GM12878 (cell line): ENCODE data around the gene TTC1. TPM values are rescaled to one million over a fixed set of nuclear protein-coding genes. Genes with fewer than 3 reads are reported as not detected.

Source experiments
- ATAC-seq: fragments of 200-7000 bp; cut with Tn5 transposase; 3 replicates; pipeline ENCODE4 v1.9.1; 2020; ENCODE audit warnings: mild to moderate bottlenecking, moderate library complexity
- BruUV-seq: library from RNA; stranded (reverse); fragments of 400-500 nt; replicated peaks from 2 replicates; lab custom pipeline; 2021; lab: Mats Ljungman, UMichigan
- CTCF ChIA-PET: fragments of 300-600 bp; sonication (Branson Sonifier 250); formaldehyde crosslinking; extraction: SDS; loops from one replicate; lab custom pipeline; 2021; ENCODE audit warnings: inconsistent platforms; lab: Yijun Ruan, JAX
- POLR2A ChIA-PET: fragments of 350-600 bp; formaldehyde crosslinking; extraction: SDS; loops from one replicate; lab custom pipeline; 2021; ENCODE audit warnings: inconsistent platforms; lab: Charles Lee
- RAD21 ChIA-PET: fragments of 300-600 bp; sonication (Branson Sonifier 250); formaldehyde crosslinking; loops from one replicate; lab custom pipeline; 2023; ENCODE audit warnings: antibody characterized with exemption; ENCODE audit not compliant: unreplicated experiment; lab: Charles Lee
- SMC1A ChIA-PET: fragments of 300-600 bp; sonication (Branson Sonifier 250); formaldehyde crosslinking; loops from one replicate; lab custom pipeline; 2023; ENCODE audit not compliant: unreplicated experiment, uncharacterized antibody; lab: Charles Lee
- DNase-seq: peaks from one replicate; pipeline ENCODE4 v3.0.0-alpha.2; 2011; ENCODE audit warnings: low read depth, low spot score
- FAIRE-seq: peaks from 3 replicates; lab custom pipeline; 2011; peaks lifted over from hg19 to GRCh38; lab: Jason Lieb, UNC
- H2AFZ ChIP-seq: 2 replicates; pipeline ENCODE4 v1.6.0; 2011; ENCODE audit warnings: low read depth, low read length, control low read depth; ENCODE audit not compliant: control insufficient read depth
- H3K27ac ChIP-seq: 2 replicates; pipeline ENCODE4 v1.5.1; 2011; ENCODE audit warnings: control low read depth; ENCODE audit not compliant: control insufficient read depth, insufficient read depth
- H3K27me3 ChIP-seq, 2 experiments: replicated peaks in 1 of 2; 2 replicates each; pipeline versions ENCODE4 v1.6.0 to v1.6.1; 2011; ENCODE audit warnings: low read length in 1 of 2; ENCODE audit not compliant: control insufficient read depth in 2 of 2, insufficient read depth in 2 of 2
- H3K36me3 ChIP-seq, 2 experiments: 2 replicates each; pipeline ENCODE4 v1.5.1; 2011; ENCODE audit warnings: low read length in 1 of 2; ENCODE audit not compliant: control insufficient read depth in 2 of 2, insufficient read depth in 2 of 2
- H3K4me1 ChIP-seq: 2 replicates; pipeline ENCODE4 v1.6.1; 2011; ENCODE audit warnings: mild to moderate bottlenecking, low read length, moderate library complexity, mixed read lengths; ENCODE audit not compliant: control insufficient read depth, insufficient read depth
- H3K4me2 ChIP-seq: 2 replicates; pipeline ENCODE4 v1.6.0; 2011; ENCODE audit warnings: control low read depth; ENCODE audit not compliant: control insufficient read depth, insufficient read depth
- H3K4me3 ChIP-seq: fragments of 200-600 bp; sonication (generic); 2 replicates; pipeline ENCODE4 v1.5.1; 2016
- H3K79me2 ChIP-seq: 2 replicates; pipeline ENCODE4 v1.6.0; 2011; ENCODE audit warnings: low read length; ENCODE audit not compliant: control insufficient read depth, insufficient read depth
- H3K9ac ChIP-seq: 2 replicates; pipeline ENCODE4 v1.8.0; 2011; ENCODE audit warnings: low read length, control low read depth, mixed read lengths; ENCODE audit not compliant: control insufficient read depth, insufficient read depth
- H3K9me3 ChIP-seq: replicated peaks from 3 replicates; pipeline ENCODE4 v1.5.1; 2011; ENCODE audit warnings: mild to moderate bottlenecking, low read length; ENCODE audit not compliant: control insufficient read depth, insufficient read depth
- H4K20me1 ChIP-seq: 2 replicates; pipeline ENCODE4 v1.6.0; 2011; ENCODE audit not compliant: control insufficient read depth, insufficient read depth
- ESRRA ChIP-seq: IDR thresholded peaks from 2 replicates; pipeline ENCODE4 v1.6.1; 2012; ENCODE audit warnings: mild to moderate bottlenecking, low read length, improper control_type of control experiment
- POLR2A ChIP-seq: IDR thresholded peaks from 2 replicates; pipeline ENCODE4 v1.6.1; 2011; ENCODE audit warnings: low read depth, mild to moderate bottlenecking, low read length
- SPI1 ChIP-seq: IDR thresholded peaks from 2 replicates; pipeline ENCODE4 v1.6.1; 2011; ENCODE audit warnings: low read depth, mild to moderate bottlenecking, low read length, moderate library complexity, borderline replicate concordance; ENCODE audit not compliant: insufficient read depth
- SRF ChIP-seq, 2 experiments: IDR thresholded peaks; 2 replicates each; pipeline ENCODE4 v1.6.1; 2011; ENCODE audit warnings: low read depth in 2 of 2, low read length in 2 of 2, mild to moderate bottlenecking in 1 of 2, moderate library complexity in 1 of 2
- STAT3 ChIP-seq: IDR thresholded peaks from 2 replicates; pipeline ENCODE4 v1.6.1; 2011; ENCODE audit warnings: low read depth, low read length, improper control_type of control experiment
- ZNF687 ChIP-seq: fragments of 450-650 bp; IDR thresholded peaks from 2 replicates; pipeline ENCODE4 v1.6.1; 2017; ENCODE audit warnings: mild to moderate bottlenecking, moderate library complexity
- WGBS: methylation state at CpG from one replicate; pipeline ENCODE4 v1.1.6; 2016; ENCODE audit warnings: low lambda C conversion rate; ENCODE audit not compliant: insufficient replicate concordance, insufficient coverage; ENCODE audit errors: missing lambda C conversion rate; 5-methylcytosine and 5-hydroxymethylcytosine counted together
- in situ Hi-C: fragments of 300-500 bp; cut with MboI; formaldehyde crosslinking; loops from 9 replicates; pipeline ENCODE4 v1.14.3; 2018; ENCODE audit warnings: mixed read lengths
- intact Hi-C: fragments of 100-400 bp; cut with micrococcal nuclease; formaldehyde crosslinking; loops from one replicate; pipeline ENCODE4 v1.14.2; 2022; ENCODE audit not compliant: unreplicated experiment
- polyA plus RNA-seq, 11 experiments: library from polyadenylated mRNA; depleted of rRNA in 4 of 11; unstranded in 6 of 11; stranded (reverse) in 5 of 11; fragments of >200 nt; fragmentation: Nextera tagmentation in 4 of 11; fragmentation: Illumina TruSeq in 1 of 11; extraction: Ambion mirVana in 4 of 11; extraction: Trizol in 1 of 11; gene quantifications; 1 replicate in 1 of 11; 2 replicates in 10 of 11; pipeline versions ENCODE4 v1.2.1 to v1.2.3, GENCODE V29; 2011 to 2016; ENCODE audit warnings: inconsistent platforms in 2 of 11, missing spikeins in 2 of 11, low read depth in 1 of 11
- total RNA-seq, 4 experiments: library from RNA; depleted of rRNA in 3 of 4; stranded (reverse); fragments of >200 nt in 3 of 4; fragmentation: Illumina TruSeq in 1 of 4; extraction: Trizol in 1 of 4; gene quantifications; 2 replicates each; pipeline versions ENCODE4 v1.2.1 to v1.2.3, GENCODE V29; 2013 to 2021
- TF ChIP-seq, protein P1 (sequence below): fragments of 450-650 bp; formaldehyde crosslinking; IDR thresholded peaks from 2 replicates; pipeline ENCODE4 v1.4.0; 2022; ENCODE audit warnings: mild to moderate bottlenecking, moderate library complexity

The TTC1 gene
- total and polyA plus RNA-seq, 10 of the 15 experiments (the other 5 are each of a cell fraction or from before 2014, with no cell fraction given) = 46.6 to 160 (median 92.3) TPM

DNA sequence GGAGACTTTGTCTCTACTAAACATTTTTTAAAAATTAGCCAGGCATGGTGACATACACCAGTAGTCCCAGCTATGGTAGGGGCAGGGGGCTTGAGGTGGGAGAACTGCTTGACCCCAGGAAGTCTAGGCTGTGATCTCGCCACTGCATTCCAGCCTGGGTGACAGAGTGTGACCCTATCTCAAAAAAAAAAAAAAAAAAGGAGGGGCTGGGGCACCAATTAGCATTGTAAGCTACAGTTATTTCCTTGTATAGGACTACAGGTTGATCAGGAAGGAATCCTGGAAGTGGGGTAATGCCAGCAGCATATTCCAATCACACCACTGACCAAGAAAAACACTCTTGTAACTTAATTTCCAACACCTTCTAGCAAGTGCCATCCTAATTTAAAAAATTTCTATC, 78.3 kb downstream of the TTC1 start (continued):
- TF ChIP-seq ZNF687 = no peak

DNA sequence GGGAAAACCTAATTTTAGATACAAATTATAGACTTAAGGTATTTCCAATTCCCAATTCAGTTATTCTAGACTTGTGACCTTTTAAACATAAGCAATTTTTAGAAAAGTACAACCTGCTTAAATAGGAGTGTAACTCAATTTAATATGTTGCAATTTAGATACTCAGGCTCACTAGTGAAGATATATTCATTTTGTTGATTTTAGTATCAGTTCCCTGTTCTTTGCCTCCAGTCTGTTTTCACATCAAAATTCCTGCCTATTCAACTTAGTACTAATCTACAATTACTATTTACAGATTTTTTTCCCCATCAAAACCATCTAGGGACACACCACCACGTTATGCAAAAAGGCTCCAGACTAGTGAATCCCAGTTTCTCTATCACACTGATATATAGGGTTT, 79.9 kb downstream of the TTC1 start:
- H3K4me3 ChIP-seq = no peak overlapping the region
- ChIA-PET SMC1A (interaction anchor here (1.6 kb wide), 1 partner anchor 9 kb away, joined by 9 read pairs; no protein-coding TSS in a partner anchor), POLR2A (no interaction called here), CTCF (interaction anchor here (0.9 to 6.4 kb wide), 4 partner anchors 8 to 30 kb away, joined by 3 to 53 read pairs (median 4); partner anchors contain the start of gene PWWP2A), RAD21 (interaction anchor here (1.5 kb wide), 1 partner anchor 67 kb away, joined by 4 read pairs; no protein-coding TSS in a partner anchor)
- no peak overlapping the region for H2AFZ ChIP-seq
- peak; percentile 30; the same call in 1 of the 2 replicates for TF ChIP-seq SPI1
- TF ChIP-seq ESRRA = no peak
- no peak for TF ChIP-seq STAT3
- no peak for TF ChIP-seq POLR2A
- no peak for TF ChIP-seq SRF (IDR thresholded peaks at IDR 0.05; ENCODE audit: low read depth in 2 of 2, low read length in 2 of 2)
- TF ChIP-seq, protein P1, sequence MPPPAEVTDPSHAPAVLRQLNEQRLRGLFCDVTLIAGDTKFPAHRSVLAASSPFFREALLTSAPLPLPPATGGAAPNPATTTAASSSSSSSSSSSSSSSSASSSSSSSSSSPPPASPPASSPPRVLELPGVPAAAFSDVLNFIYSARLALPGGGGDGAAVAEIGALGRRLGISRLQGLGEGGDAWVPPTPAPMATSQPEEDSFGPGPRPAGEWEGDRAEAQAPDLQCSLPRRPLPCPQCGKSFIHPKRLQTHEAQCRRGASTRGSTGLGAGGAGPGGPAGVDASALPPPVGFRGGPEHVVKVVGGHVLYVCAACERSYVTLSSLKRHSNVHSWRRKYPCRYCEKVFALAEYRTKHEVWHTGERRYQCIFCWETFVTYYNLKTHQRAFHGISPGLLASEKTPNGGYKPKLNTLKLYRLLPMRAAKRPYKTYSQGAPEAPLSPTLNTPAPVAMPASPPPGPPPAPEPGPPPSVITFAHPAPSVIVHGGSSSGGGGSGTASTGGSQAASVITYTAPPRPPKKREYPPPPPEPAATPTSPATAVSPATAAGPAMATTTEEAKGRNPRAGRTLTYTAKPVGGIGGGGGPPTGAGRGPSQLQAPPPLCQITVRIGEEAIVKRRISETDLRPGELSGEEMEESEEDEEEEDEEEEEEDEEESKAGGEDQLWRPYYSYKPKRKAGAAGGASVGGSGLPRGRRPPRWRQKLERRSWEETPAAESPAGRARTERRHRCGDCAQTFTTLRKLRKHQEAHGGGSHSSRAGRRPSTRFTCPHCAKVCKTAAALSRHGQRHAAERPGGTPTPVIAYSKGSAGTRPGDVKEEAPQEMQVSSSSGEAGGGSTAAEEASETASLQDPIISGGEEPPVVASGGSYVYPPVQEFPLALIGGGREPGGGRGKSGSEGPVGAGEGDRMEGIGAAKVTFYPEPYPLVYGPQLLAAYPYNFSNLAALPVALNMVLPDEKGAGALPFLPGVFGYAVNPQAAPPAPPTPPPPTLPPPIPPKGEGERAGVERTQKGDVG (CRISPR knock-in tag) = no peak
- DNase-seq = no peak
- intact Hi-C loops (no loop called here), in situ Hi-C loops (no loop called here)
- H4K20me1 ChIP-seq = no peaks in the 10 kb centered on the region
- H3K4me2 ChIP-seq = no peak overlapping the region
- H3K36me3 ChIP-seq = peaks cover 0 to 6% of the 10 kb centered on the region in 2 experiments; a peak in 2 of 4 replicates
- no peaks in the 10 kb centered on the region for H3K27me3 ChIP-seq
- H3K9ac ChIP-seq = no peak overlapping the region
- no peaks in the 10 kb centered on the region for H3K9me3 ChIP-seq
- WGBS = 94% methylated on average over 1 of the region's 1 CpG
- no TSS peak for BruUV-seq
- peaks cover 20% of the 10 kb centered on the region for H3K4me1 ChIP-seq
- no peaks in the 10 kb centered on the region; the same call in 1 of the 2 replicates for H3K79me2 ChIP-seq
- ATAC-seq = no peak; the same call in 2 of the 3 replicates
- FAIRE-seq = no peak
- H3K27ac ChIP-seq = no peak overlapping the region
